A549 (cell line): ENCODE data around the gene LRIG1. TPM values are rescaled to one million over a fixed set of nuclear protein-coding genes. Genes with fewer than 3 reads are reported as not detected.

ENCODE experiments used
- ATAC-seq, 2 experiments: fragments of 200-7000 bp in 1 of 2; fragments of >200 bp in 1 of 2; cut with Nextera tagmentation in 1 of 2; cut with Tn5 transposase in 1 of 2; 3 replicates each; pipeline versions ENCODE4 v1.8.0 to v1.9.1; 2018 to 2020; ENCODE audit warnings: mild to moderate bottlenecking in 1 of 2, moderate library complexity in 1 of 2
- CTCF ChIA-PET: fragments of 300-600 bp; sonication (Branson Sonifier 250); formaldehyde crosslinking; extraction: SDS; loops from one replicate; lab custom pipeline; 2021; ENCODE audit warnings: antibody characterized with exemption, inconsistent platforms; lab: Yijun Ruan, JAX
- POLR2A ChIA-PET: fragments of 350-600 bp; formaldehyde crosslinking; extraction: SDS; loops from one replicate; lab custom pipeline; 2021; ENCODE audit warnings: antibody characterized with exemption, inconsistent platforms; lab: Yijun Ruan, JAX
- DNase-seq, 2 experiments: peaks; one replicate each; pipeline versions ENCODE4 v3.0.0 to v3.0.0-alpha.2; 2011 to 2016; ENCODE audit warnings: low read depth in 1 of 2, low spot score in 1 of 2
- FAIRE-seq: peaks from 2 replicates; lab custom pipeline; 2011; peaks lifted over from hg19 to GRCh38; lab: Jason Lieb, UNC
- H3K27ac ChIP-seq, 2 experiments: fragments of >200 bp; sonication (Bioruptor Twin); formaldehyde crosslinking; 3 replicates each; pipeline ENCODE4 v1.5.1; 2016 to 2017
- H3K4me1 ChIP-seq: fragments of >200 bp; sonication (Bioruptor Twin); formaldehyde crosslinking; 3 replicates; pipeline ENCODE4 v1.6.1; 2016
- H3K4me2 ChIP-seq: fragments of >200 bp; sonication (Bioruptor Twin); formaldehyde crosslinking; 3 replicates; pipeline ENCODE4 v1.6.1; 2016
- H3K4me3 ChIP-seq: fragments of >200 bp; sonication (Bioruptor Twin); formaldehyde crosslinking; 3 replicates; pipeline ENCODE4 v1.5.1; 2016
- H3K9me3 ChIP-seq: fragments of >200 bp; sonication (Bioruptor Twin); formaldehyde crosslinking; 3 replicates; pipeline ENCODE4 v1.6.1; 2016
- BHLHE40 ChIP-seq: IDR thresholded peaks from 2 replicates; pipeline ENCODE4 v1.6.1; 2012; ENCODE audit warnings: low read depth, low read length, inconsistent platforms
- E2F6 ChIP-seq: IDR thresholded peaks from 2 replicates; pipeline ENCODE4 v1.6.1; 2012; ENCODE audit warnings: low read depth, borderline replicate concordance
- EHF ChIP-seq: fragments of 250-450 bp; sonication (Bioruptor Pico); IDR thresholded peaks from 2 replicates; pipeline ENCODE4 v1.5.0; 2020; ENCODE audit warnings: mild to moderate bottlenecking
- ELK1 ChIP-seq: fragments of 150-350 bp; IDR thresholded peaks from 2 replicates; pipeline ENCODE4 v1.6.1; 2014; ENCODE audit warnings: low read depth, mild to moderate bottlenecking, low read length
- FOXS1 ChIP-seq: fragments of 250-450 bp; sonication (Bioruptor Pico); IDR thresholded peaks from 2 replicates; pipeline ENCODE4 v1.5.0; 2020; ENCODE audit warnings: mild to moderate bottlenecking, moderate library complexity
- GATA3 ChIP-seq: IDR thresholded peaks from 2 replicates; pipeline ENCODE4 v1.6.1; 2012; ENCODE audit warnings: borderline replicate concordance
- HEYL ChIP-seq: fragments of 250-450 bp; sonication (Bioruptor Pico); IDR thresholded peaks from 2 replicates; pipeline ENCODE4 v1.8.0; 2021; ENCODE audit warnings: mild to moderate bottlenecking, moderate library complexity
- HMGXB4 ChIP-seq: fragments of 250-450 bp; sonication (Bioruptor Pico); IDR thresholded peaks from 2 replicates; pipeline ENCODE4 v1.5.0; 2021; ENCODE audit warnings: mild to moderate bottlenecking, moderate library complexity, borderline replicate concordance
- KDM5A ChIP-seq: fragments of 200-600 bp; sonication (generic); IDR thresholded peaks from 2 replicates; pipeline ENCODE4 v1.6.1; 2016; ENCODE audit warnings: antibody characterized with exemption, mild to moderate bottlenecking
- MAFK ChIP-seq: fragments of 450-650 bp; IDR thresholded peaks from 2 replicates; pipeline ENCODE4 v1.6.1; 2014; ENCODE audit not compliant: partially characterized antibody
- NFE2L2 ChIP-seq: fragments of 150-350 bp; conservative IDR thresholded peaks from 2 replicates; pipeline ENCODE4 v1.6.1; 2014; ENCODE audit warnings: low read length
- NPAS2 ChIP-seq: fragments of 250-450 bp; sonication (Bioruptor Pico); IDR thresholded peaks from 2 replicates; pipeline ENCODE4 v1.8.0; 2022; ENCODE audit warnings: mild to moderate bottlenecking, moderate library complexity, borderline replicate concordance
- NR3C1 ChIP-seq: fragments of >200 bp; sonication (Bioruptor Twin); formaldehyde crosslinking; IDR thresholded peaks from 3 replicates; pipeline ENCODE4 v1.6.1; 2017
- PBX3 ChIP-seq: IDR thresholded peaks from 2 replicates; pipeline ENCODE4 v1.6.1; 2012
- RCOR1 ChIP-seq: fragments of 150-350 bp; IDR thresholded peaks from 2 replicates; pipeline ENCODE4 v1.6.1; 2014; ENCODE audit warnings: antibody characterized with exemption, low read length, low read depth
- RFX5 ChIP-seq: fragments of 450-650 bp; IDR thresholded peaks from 2 replicates; pipeline ENCODE4 v1.7.1; 2014; ENCODE audit warnings: antibody characterized with exemption, mild to moderate bottlenecking, moderate library complexity
- TP53 ChIP-seq: fragments of 250-450 bp; sonication (Bioruptor Pico); IDR thresholded peaks from 2 replicates; pipeline ENCODE4 v1.5.0; 2021; ENCODE audit warnings: mild to moderate bottlenecking, moderate library complexity
- ZC3H11A ChIP-seq: fragments of 450-650 bp; IDR thresholded peaks from 2 replicates; pipeline ENCODE4 v1.6.1; 2014; ENCODE audit warnings: antibody characterized with exemption, mild to moderate bottlenecking
- ZFP36 ChIP-seq: fragments of 450-650 bp; IDR thresholded peaks from 2 replicates; pipeline ENCODE4 v1.6.1; 2014; ENCODE audit warnings: borderline replicate concordance; ENCODE audit not compliant: partially characterized antibody
- ZSCAN20 ChIP-seq: fragments of 250-450 bp; sonication (Bioruptor Pico); IDR thresholded peaks from 2 replicates; pipeline ENCODE4 v1.8.0; 2022; ENCODE audit warnings: mild to moderate bottlenecking, moderate library complexity
- WGBS: methylation state at CpG from one replicate; pipeline ENCODE4 v1.1.6; 2017; ENCODE audit errors: missing lambda C conversion rate; 5-methylcytosine and 5-hydroxymethylcytosine counted together
- polyA plus RNA-seq, 4 experiments: library from polyadenylated mRNA; depleted of rRNA in 3 of 4; stranded (reverse); fragments of >200 nt; fragmentation: RNase III in 1 of 4; extraction: RNeasy Plus Mini Kit Qiagen cat#74134 plus additional on column Dnase treatment in 1 of 4; gene quantifications; 2 replicates in 3 of 4; 3 replicates in 1 of 4; pipeline ENCODE4 v1.2.3, GENCODE V29; 2011 to 2017

Gene LRIG1
- polyA plus RNA-seq, 2 of the 4 experiments (the other 2 are of a cell fraction) = 1.8 to 6.2 TPM

- Histone ChIP-seq H3K4me1 (no peaks in the 10 kb centered on the region), H3K27ac (no peak overlapping the region), H3K4me2 (no peak overlapping the region), H3K4me3 (no peak overlapping the region), H3K9me3 (no peaks in the 10 kb centered on the region)
- 91% methylated on average over 3 of the region's 3 CpGs for WGBS
- DNase-seq = no peak
- ChIA-PET POLR2A (no interaction called here), CTCF (interaction anchor here (0.7 kb wide), 1 partner anchor 23 kb away, joined by 3 read pairs; no protein-coding TSS in a partner anchor)
- FAIRE-seq = no peak
- no peak for ATAC-seq
- no peak for TF ChIP-seq HEYL (CRISPR knock-in tag)
- TF ChIP-seq TP53 (CRISPR knock-in tag) = no peak
- TF ChIP-seq ZC3H11A = no peak
- TF ChIP-seq ZSCAN20 = no peak
- no peak for TF ChIP-seq MAFK
- no peak for TF ChIP-seq RFX5
- TF ChIP-seq EHF = no peak
- no peak for TF ChIP-seq E2F6
Observed at GRCh38 chr3:66362541-66362941, 138.3 kb downstream of the LRIG1 start.

- CTCF ChIA-PET = no interaction called here
- H3K9me3 ChIP-seq = no peaks in the 10 kb centered on the region
- TF ChIP-seq FOXS1 (CRISPR knock-in tag) (no peak), NR3C1 (no peak), ELK1 (no peak), NPAS2 (CRISPR knock-in tag) (no peak), KDM5A (no peak)
- TF ChIP-seq, all 56 proteins: peak for 0
- no peaks in the 10 kb centered on the region for H3K4me1 ChIP-seq
- ATAC-seq (no peak), FAIRE-seq (no peak), DNase-seq (no peak)
- no peak overlapping the region for H3K27ac ChIP-seq
- H3K4me3 ChIP-seq = no peak overlapping the region
- H3K4me2 ChIP-seq = no peak overlapping the region
- POLR2A ChIA-PET = no interaction called here
- 95% methylated on average over 5 of the region's 5 CpGs for WGBS
Observed at GRCh38 chr3:66361356-66361755, 139.5 kb downstream of the LRIG1 start.

GRCh38 chr3:66355997-66356396, 144.8 kb downstream of the LRIG1 start:
- Histone ChIP-seq H3K9me3 (no peaks in the 10 kb centered on the region), H3K4me3 (no peak overlapping the region), H3K4me2 (no peak overlapping the region), H3K27ac (no peak overlapping the region), H3K4me1 (no peaks in the 10 kb centered on the region)
- no peak for TF ChIP-seq HMGXB4 (CRISPR knock-in tag)
- no peak for TF ChIP-seq RCOR1
- TF ChIP-seq RFX5 = no peak
- no peak for TF ChIP-seq ZFP36
- CTCF ChIA-PET = interaction anchor here (1.6 kb wide), 1 partner anchor 102 kb away, joined by 4 read pairs; no protein-coding TSS in a partner anchor
- DNase-seq (no peak), FAIRE-seq (no peak), ATAC-seq (no peak)
- POLR2A ChIA-PET = no interaction called here
- WGBS = 44% methylated on average over 1 of the region's 1 CpG

- ATAC-seq = no peak
- no peak for DNase-seq
Observed at GRCh38 chr3:66355394-66355793, 145.4 kb downstream of the LRIG1 start.

More at GRCh38 chr3:66355394-66355793, 145.4 kb downstream of the LRIG1 start:
- CTCF ChIA-PET = interaction anchor here (1.6 kb wide), 1 partner anchor 102 kb away, joined by 4 read pairs; no protein-coding TSS in a partner anchor
- Histone ChIP-seq H3K4me3 (no peak overlapping the region), H3K9me3 (no peaks in the 10 kb centered on the region), H3K4me2 (no peak overlapping the region), H3K4me1 (no peaks in the 10 kb centered on the region), H3K27ac (no peak overlapping the region)
- FAIRE-seq = no peak
- POLR2A ChIA-PET = no interaction called here
- TF ChIP-seq PBX3 (no peak), GATA3 (no peak), RFX5 (no peak), ZC3H11A (no peak), KDM5A (no peak), MAFK (no peak), NFE2L2 (no peak), HMGXB4 (CRISPR knock-in tag) (no peak), BHLHE40 (no peak)
- 83% methylated on average over 3 of the region's 3 CpGs for WGBS
